ENCODE measurements around the gene GPR108. TPM values are rescaled to one million over a fixed set of nuclear protein-coding genes. Genes with fewer than 3 reads are reported as not detected.

Gene GPR108
- polyA plus RNA-seq, 1 donor from 2014 or later, result 24.6 TPM

GRCh38 chr19:6697291-6697690, 40.1 kb downstream of the GPR108 start:
- no peaks in the 10 kb centered on the region for H4K20me1 ChIP-seq (ENCODE audit: insufficient read depth)
- H3K9ac ChIP-seq (ENCODE audit: low read length), result no peak overlapping the region
- TF ChIP-seq SMC3 (conservative IDR thresholded peaks at IDR 0.05; ENCODE audit: poor library complexity), result no peak
- TF ChIP-seq TAF1 (IDR thresholded peaks at IDR 0.05; ENCODE audit: low read depth), result no peak
- TF ChIP-seq EP300 (conservative IDR thresholded peaks at IDR 0.05; ENCODE audit: poor library complexity, severe bottlenecking), result no peak
- no peak for TF ChIP-seq RAD21 (conservative IDR thresholded peaks at IDR 0.05)
- TF ChIP-seq, protein P1, sequence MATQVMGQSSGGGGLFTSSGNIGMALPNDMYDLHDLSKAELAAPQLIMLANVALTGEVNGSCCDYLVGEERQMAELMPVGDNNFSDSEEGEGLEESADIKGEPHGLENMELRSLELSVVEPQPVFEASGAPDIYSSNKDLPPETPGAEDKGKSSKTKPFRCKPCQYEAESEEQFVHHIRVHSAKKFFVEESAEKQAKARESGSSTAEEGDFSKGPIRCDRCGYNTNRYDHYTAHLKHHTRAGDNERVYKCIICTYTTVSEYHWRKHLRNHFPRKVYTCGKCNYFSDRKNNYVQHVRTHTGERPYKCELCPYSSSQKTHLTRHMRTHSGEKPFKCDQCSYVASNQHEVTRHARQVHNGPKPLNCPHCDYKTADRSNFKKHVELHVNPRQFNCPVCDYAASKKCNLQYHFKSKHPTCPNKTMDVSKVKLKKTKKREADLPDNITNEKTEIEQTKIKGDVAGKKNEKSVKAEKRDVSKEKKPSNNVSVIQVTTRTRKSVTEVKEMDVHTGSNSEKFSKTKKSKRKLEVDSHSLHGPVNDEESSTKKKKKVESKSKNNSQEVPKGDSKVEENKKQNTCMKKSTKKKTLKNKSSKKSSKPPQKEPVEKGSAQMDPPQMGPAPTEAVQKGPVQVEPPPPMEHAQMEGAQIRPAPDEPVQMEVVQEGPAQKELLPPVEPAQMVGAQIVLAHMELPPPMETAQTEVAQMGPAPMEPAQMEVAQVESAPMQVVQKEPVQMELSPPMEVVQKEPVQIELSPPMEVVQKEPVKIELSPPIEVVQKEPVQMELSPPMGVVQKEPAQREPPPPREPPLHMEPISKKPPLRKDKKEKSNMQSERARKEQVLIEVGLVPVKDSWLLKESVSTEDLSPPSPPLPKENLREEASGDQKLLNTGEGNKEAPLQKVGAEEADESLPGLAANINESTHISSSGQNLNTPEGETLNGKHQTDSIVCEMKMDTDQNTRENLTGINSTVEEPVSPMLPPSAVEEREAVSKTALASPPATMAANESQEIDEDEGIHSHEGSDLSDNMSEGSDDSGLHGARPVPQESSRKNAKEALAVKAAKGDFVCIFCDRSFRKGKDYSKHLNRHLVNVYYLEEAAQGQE (IDR thresholded peaks at IDR 0.05; ENCODE audit: borderline replicate concordance), result no peak
- TF ChIP-seq CTCF (IDR thresholded peaks at IDR 0.05; ENCODE audit: poor library complexity, severe bottlenecking), result no peak
- TF ChIP-seq MXI1 (conservative IDR thresholded peaks at IDR 0.05; ENCODE audit: poor library complexity, severe bottlenecking), result no peak
- no peak for TF ChIP-seq POLR2AphosphoS5 (IDR thresholded peaks at IDR 0.05)
- H3F3A ChIP-seq (ENCODE audit: insufficient read depth, low read length, poor library complexity, severe bottlenecking), result no peaks in the 10 kb centered on the region
- no peak overlapping the region for H3K4me2 ChIP-seq (ENCODE audit: low read length)
- H3K27ac ChIP-seq (ENCODE audit: low read length), result no peak overlapping the region
- no peaks in the 10 kb centered on the region for H3K36me3 ChIP-seq (ENCODE audit: insufficient read depth, low read length)
- H3K9me3 ChIP-seq (ENCODE audit: low read length), result no peaks in the 10 kb centered on the region
- H2AFZ ChIP-seq (ENCODE audit: low read depth, low read length), result no peak overlapping the region
- H3K27me3 ChIP-seq (ENCODE audit: insufficient read depth, low read depth, low read length), result no peaks in the 10 kb centered on the region
- H3K9me2 ChIP-seq (ENCODE audit: insufficient read depth, low read length), result no peaks in the 10 kb centered on the region
- H3K4me3 ChIP-seq (ENCODE audit: low read length), result no peak overlapping the region
- no peaks in the 10 kb centered on the region for H3K79me2 ChIP-seq (replicated peaks; ENCODE audit: insufficient read depth, low read length)

DNA sequence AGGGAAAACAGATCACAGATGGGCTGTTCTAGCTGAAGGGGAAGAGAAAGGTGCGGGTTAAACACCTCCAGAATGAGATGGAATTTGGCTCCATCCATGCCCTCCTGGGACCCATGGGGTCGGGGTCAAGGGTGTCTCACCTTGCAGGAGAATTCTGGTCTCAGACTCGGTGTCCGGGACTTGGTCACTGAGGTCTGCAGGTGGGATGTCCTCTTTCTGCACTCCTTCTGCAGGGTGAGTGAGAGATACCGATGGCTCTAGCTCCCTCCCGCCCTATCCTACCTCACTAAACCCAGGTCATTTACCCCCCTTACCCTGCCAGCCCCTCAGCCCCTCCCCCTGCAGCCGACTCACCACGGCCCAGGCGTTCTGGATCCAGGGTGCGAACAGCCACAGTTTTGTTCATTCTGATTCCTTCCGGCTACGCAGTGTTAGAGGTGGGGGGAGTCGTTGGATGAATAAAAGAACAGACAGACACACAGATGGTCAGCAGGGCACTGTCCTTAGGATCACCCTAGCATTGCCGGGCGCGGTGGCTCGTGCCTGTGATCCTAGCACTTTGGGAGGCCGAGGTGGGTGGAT, 41.0 kb downstream of the GPR108 start:
- H4K20me1 ChIP-seq (ENCODE audit: insufficient read depth), result no peaks in the 10 kb centered on the region
- no peak overlapping the region for H3K9ac ChIP-seq (ENCODE audit: low read length)
- no peak overlapping the region for H3K27ac ChIP-seq (ENCODE audit: low read length)
- no peak overlapping the region for H3K4me3 ChIP-seq (ENCODE audit: low read length)
- no peaks in the 10 kb centered on the region for H3K27me3 ChIP-seq (ENCODE audit: insufficient read depth, low read depth, low read length)
- no peaks in the 10 kb centered on the region for H3K36me3 ChIP-seq (ENCODE audit: insufficient read depth, low read length)
- TF ChIP-seq CTCF (IDR thresholded peaks at IDR 0.05; ENCODE audit: poor library complexity, severe bottlenecking), result no peak
- TF ChIP-seq, protein P1 (IDR thresholded peaks at IDR 0.05; ENCODE audit: borderline replicate concordance), result no peak
- TF ChIP-seq TAF1 (IDR thresholded peaks at IDR 0.05; ENCODE audit: low read depth), result no peak
- no peak for TF ChIP-seq MXI1 (conservative IDR thresholded peaks at IDR 0.05; ENCODE audit: poor library complexity, severe bottlenecking)
- no peak for TF ChIP-seq RAD21 (conservative IDR thresholded peaks at IDR 0.05)
- no peak for TF ChIP-seq POLR2AphosphoS5 (IDR thresholded peaks at IDR 0.05)
- no peak for TF ChIP-seq EZH2 (IDR thresholded peaks at IDR 0.05; ENCODE audit: borderline replicate concordance, insufficient read depth, low read length, poor library complexity, severe bottlenecking)
- TF ChIP-seq EP300 (conservative IDR thresholded peaks at IDR 0.05; ENCODE audit: poor library complexity, severe bottlenecking), result no peak
- no peak for TF ChIP-seq SMC3 (conservative IDR thresholded peaks at IDR 0.05; ENCODE audit: poor library complexity)
- H3K4me2 ChIP-seq (ENCODE audit: low read length), result no peak overlapping the region
- H2AFZ ChIP-seq (ENCODE audit: low read depth, low read length), result no peak overlapping the region
- no peaks in the 10 kb centered on the region for H3K9me2 ChIP-seq (ENCODE audit: insufficient read depth, low read length)
- H3K9me3 ChIP-seq (ENCODE audit: low read length), result no peaks in the 10 kb centered on the region
- no peaks in the 10 kb centered on the region for H3F3A ChIP-seq (ENCODE audit: insufficient read depth, low read length, poor library complexity, severe bottlenecking)
- H3K79me2 ChIP-seq (replicated peaks; ENCODE audit: insufficient read depth, low read length), result no peaks in the 10 kb centered on the region
